Measurements from ENCODE around the gene GAP43. TPM values are rescaled to one million over a fixed set of nuclear protein-coding genes. Genes with fewer than 3 reads are reported as not detected.

GAP43 gene
- total RNA-seq, 1 donor from 2014 or later: 0.21 TPM

GRCh38 chr3:115693868-115694267, 70.6 kb downstream of the GAP43 start:
- TF ChIP-seq CTCF (IDR thresholded peaks at IDR 0.05; ENCODE audit: insufficient read depth, low read length, poor library complexity, severe bottlenecking): no peak

GRCh38 chr3:115695090-115695489, 71.8 kb downstream of the GAP43 start:
- Histone ChIP-seq H3K4me3 (ENCODE audit: low read depth, low read length) (no peak overlapping the region), H3K27me3 (ENCODE audit: control insufficient read depth, insufficient read depth, low read length) (no peaks in the 10 kb centered on the region), H3K36me3 (ENCODE audit: control insufficient read depth, insufficient read depth, low read length) (no peaks in the 10 kb centered on the region)
- TF ChIP-seq CTCF (IDR thresholded peaks at IDR 0.05; ENCODE audit: insufficient read depth, low read length, poor library complexity, severe bottlenecking): no peak
- no peak for DNase-seq (ENCODE audit: low read depth)

More at GRCh38 chr3:115693868-115694267, 70.6 kb downstream of the GAP43 start:
- Histone ChIP-seq H3K36me3 (ENCODE audit: control insufficient read depth, insufficient read depth, low read length) (no peaks in the 10 kb centered on the region), H3K4me3 (ENCODE audit: low read depth, low read length) (no peak overlapping the region), H3K27me3 (ENCODE audit: control insufficient read depth, insufficient read depth, low read length) (no peaks in the 10 kb centered on the region)
- no peak for DNase-seq (ENCODE audit: low read depth)

GRCh38 chr3:115697263-115698053, 74.1 kb downstream of the GAP43 start:
- Histone ChIP-seq H3K4me3 (ENCODE audit: low read depth, low read length) (no peak overlapping the region), H3K27me3 (ENCODE audit: control insufficient read depth, insufficient read depth, low read length) (no peaks in the 10 kb centered on the region), H3K36me3 (ENCODE audit: control insufficient read depth, insufficient read depth, low read length) (no peaks in the 10 kb centered on the region)
- TF ChIP-seq CTCF (IDR thresholded peaks at IDR 0.05; ENCODE audit: insufficient read depth, low read length, poor library complexity, severe bottlenecking): no peak
- DNase-seq (ENCODE audit: low read depth): no peak

GRCh38 chr3:115698851-115699591, 75.7 kb downstream of the GAP43 start:
- TF ChIP-seq CTCF (IDR thresholded peaks at IDR 0.05; ENCODE audit: insufficient read depth, low read length, poor library complexity, severe bottlenecking): no peak
- H3K27me3 ChIP-seq (ENCODE audit: control insufficient read depth, insufficient read depth, low read length): no peaks in the 10 kb centered on the region
- no peak overlapping the region for H3K4me3 ChIP-seq (ENCODE audit: low read depth, low read length)
- no peaks in the 10 kb centered on the region for H3K36me3 ChIP-seq (ENCODE audit: control insufficient read depth, insufficient read depth, low read length)
- DNase-seq (ENCODE audit: low read depth): no peak

- no peak for TF ChIP-seq CTCF (IDR thresholded peaks at IDR 0.05; ENCODE audit: insufficient read depth, low read length, poor library complexity, severe bottlenecking)
- H3K4me3 ChIP-seq (ENCODE audit: low read depth, low read length): no peak overlapping the region
- no peak for DNase-seq (ENCODE audit: low read depth)
- H3K36me3 ChIP-seq (ENCODE audit: control insufficient read depth, insufficient read depth, low read length): no peaks in the 10 kb centered on the region
- no peaks in the 10 kb centered on the region for H3K27me3 ChIP-seq (ENCODE audit: control insufficient read depth, insufficient read depth, low read length)
Observed at GRCh38 chr3:115699706-115700105, 76.4 kb downstream of the GAP43 start.
